HG02763 (cell line): ENCODE measurements around the gene ING4.

ENCODE experiments used
- ATAC-seq: cut with Tn5 transposase; IDR thresholded peaks from one replicate; pipeline ENCODE4 v1.9.1; 2021; ENCODE audit warnings: mild to moderate bottlenecking, moderate library complexity; ENCODE audit not compliant: unreplicated experiment

Gene ING4

DNA sequence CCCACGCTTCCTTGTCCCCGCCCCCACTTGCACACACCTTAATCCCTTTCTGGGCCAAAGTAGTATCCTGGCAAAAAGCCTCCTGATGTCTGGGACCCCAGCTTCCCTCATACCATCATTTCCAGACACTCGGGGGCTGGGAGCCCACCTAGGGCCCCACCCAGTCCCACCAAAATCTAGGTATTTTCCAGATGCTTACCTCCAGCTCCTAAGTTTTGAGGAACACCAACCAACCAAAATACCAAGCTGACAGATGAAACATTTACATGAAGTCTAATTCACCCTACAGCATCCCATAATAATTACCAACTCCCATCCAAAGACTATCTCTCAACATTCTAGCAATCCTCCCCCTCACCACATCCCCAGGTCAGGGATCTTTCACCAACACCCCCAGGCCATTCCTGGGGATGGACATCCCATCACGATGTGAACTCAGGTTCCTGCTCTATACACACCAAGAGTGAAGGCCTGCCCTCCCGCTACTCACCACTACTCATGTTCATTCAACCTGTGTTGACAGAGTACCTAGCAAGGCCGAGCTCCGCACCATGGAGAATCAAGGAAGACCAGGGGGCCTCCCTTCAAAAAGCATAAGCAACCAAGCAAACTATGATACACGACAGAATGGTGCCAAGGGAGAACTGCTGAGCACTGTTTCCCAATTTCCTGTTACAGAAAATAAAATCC is 54.2 kb downstream of the ING4 start:
- ATAC-seq, result no peak

DNA sequence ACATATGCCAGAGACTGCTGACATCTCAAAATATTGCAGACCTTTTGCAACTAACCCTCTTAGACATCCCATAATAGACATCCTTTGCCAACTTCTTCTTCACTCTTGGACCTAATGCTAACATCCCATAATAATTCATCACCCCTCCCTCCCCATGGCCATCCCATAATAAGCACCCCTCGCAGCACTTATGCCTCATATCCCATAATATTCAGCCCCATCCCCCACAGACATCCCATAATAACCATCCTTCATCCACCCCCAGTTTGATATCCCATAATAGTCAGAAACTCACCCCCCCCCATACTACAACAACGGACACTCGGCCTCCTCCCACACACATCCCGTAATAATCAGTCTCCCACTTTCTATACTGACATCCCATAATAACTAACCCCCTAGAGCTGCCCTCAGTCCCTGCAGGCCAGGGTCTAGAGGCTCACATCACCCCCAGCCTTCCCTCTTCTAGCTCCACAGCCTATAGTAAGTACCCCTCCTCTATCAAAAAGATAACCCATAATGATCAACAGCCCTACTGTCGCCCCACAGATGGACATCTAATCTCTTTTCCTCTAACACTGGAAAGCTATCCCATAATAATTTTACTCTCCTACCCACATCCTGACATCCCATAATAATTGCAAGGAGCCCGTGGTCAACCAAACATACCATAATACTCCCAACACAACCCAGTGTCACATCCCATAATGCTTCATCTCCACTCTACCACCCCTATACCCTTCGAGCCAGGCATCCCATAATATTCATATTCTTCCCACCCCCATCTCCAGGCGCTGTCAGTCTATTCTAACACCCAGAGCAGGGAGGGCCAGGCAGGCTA is 54.9 kb downstream of the ING4 start:
- no peak for ATAC-seq

DNA sequence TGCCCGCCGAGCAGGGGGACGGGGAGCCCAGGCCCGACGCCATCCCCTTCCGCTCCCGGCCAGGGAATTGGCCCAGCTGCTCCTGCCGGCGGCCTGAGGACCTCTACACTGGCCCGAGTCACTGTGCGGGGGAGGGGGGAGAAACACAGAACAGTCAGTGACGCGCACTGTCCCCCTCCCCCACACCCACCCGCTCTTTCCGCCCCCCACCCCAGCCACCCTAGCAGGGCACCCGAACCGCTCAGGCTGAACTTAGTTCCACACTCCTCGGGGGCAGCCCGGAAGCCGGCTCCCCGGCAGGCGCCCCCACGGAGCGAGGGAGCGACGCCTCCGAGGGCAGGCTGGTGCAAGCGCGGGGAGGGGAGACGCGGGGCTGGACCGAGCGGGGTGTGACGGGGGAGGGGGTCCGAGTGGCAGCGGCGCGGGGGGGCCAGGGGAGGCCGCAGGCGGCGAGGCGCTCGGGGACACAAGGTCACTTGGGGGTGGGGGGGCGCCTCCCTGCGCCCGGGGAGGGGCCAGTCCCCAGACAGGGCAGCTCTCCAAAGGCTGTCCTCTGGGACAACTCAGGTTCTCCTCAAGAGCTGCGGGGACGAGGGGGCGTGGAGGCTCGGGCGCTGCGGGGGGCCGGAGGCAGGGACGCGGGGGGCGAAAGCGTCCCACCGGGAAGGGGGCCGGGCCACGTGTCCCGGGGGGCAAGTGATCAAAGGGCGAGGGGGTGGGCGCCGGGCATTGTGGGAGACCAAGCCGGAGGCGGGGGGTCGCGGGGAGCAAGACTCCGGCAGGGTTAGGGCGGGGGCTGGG is 56.4 kb downstream of the ING4 start:
- no peak for ATAC-seq

DNA sequence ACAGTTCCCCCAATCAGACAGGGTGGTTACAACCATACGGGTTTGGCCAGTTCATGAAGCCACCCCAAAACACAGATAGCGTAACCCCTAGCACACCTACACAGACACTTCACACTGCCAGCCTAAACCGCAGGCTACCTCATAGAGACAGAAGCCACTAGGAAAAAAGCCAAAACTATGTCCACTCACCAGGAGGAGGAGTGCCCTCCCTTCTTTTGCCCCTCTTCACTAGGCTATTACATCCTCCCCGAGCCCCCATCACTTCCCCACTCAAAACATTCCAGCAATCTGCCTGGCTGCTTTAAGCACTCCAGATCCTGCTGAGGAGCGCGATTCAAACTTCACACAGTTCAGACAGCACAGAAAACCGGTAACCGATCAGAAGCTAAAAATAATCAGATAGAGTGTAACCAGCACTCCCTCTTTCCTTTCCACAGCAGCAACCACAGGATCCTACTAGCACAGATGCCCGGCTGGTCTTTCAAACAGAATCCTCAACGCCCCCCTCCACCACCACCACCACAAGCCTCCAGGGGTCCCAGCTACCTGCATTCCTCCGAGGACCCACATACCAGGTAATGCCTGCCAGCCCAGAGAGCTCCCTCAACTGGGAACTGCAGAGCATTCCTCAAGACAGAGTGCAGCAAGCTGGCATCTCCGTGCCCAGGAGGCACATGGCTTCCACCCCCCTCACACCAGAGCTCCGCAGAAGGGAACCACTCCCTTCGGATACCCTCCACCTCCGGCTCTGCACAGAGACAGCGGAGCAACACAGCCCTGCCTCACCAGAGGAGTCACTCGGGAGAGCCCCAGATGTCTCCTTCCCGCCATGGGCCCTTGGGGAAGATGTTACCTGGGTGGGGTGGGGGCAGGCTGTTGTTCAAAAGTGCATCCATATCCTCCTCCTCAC is 57.2 kb downstream of the ING4 start:
- ATAC-seq, result no peak

GRCh38 chr12:6604259-6605029 is 58.5 kb downstream of the ING4 start:
- ATAC-seq, result no peak

DNA sequence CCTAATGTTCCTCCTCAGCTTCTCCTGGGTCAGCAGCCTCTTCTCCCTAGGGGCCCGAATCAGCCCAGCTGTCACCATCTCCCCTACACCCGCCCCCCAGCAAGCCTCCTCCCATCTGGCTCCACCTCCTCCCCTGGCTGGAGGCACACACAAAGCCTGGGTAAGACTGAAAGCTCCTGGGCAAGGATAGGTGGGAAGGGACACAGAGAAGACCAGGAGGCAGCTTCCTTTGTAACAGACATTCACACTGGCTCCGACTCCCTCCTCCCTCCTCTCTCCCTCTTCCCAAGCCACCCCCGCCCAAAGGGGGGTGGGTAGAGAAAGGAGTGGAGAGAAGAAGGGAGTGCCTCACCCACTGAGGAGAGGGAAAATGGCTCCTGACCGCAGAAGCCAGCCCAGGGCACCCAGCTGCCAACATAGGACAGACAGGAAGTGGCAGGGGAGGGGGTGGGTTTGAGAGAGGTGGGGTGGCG is 59.8 kb downstream of the ING4 start:
- no peak for ATAC-seq

- no peak for ATAC-seq
These were observed 60.4 kb downstream of the ING4 start for GRCh38 chr12:6602526-6602925.
